NCI-H2171 (cell line): ENCODE results near the gene NKX1-1.

ENCODE experiments used
- DNase-seq: peaks from one replicate; lab custom pipeline; 2025; lab: John Stamatoyannopoulos, UW

Gene NKX1-1

GRCh38 chr4:1359976-1360375 is 46.3 kb downstream of the NKX1-1 start:
- DNase-seq = no peak

GRCh38 chr4:1359144-1359501 is 47.1 kb downstream of the NKX1-1 start:
- no peak for DNase-seq

GRCh38 chr4:1358421-1359143 is 47.7 kb downstream of the NKX1-1 start:
- DNase-seq = no peak

GRCh38 chr4:1357356-1358248 is 48.6 kb downstream of the NKX1-1 start:
- DNase-seq = no peak

- no peak for DNase-seq
These were observed 49.9 kb downstream of the NKX1-1 start for GRCh38 chr4:1356181-1356998.

GRCh38 chr4:1355378-1355777 is 50.9 kb downstream of the NKX1-1 start:
- no peak for DNase-seq

- DNase-seq = no peak
These were observed 51.3 kb downstream of the NKX1-1 start for GRCh38 chr4:1354983-1355275.

GRCh38 chr4:1354136-1354982 is 51.9 kb downstream of the NKX1-1 start:
- no peak for DNase-seq

GRCh38 chr4:1353186-1354055 is 52.8 kb downstream of the NKX1-1 start:
- no peak for DNase-seq
